ENCODE results near the gene FGFR3.

DNA sequence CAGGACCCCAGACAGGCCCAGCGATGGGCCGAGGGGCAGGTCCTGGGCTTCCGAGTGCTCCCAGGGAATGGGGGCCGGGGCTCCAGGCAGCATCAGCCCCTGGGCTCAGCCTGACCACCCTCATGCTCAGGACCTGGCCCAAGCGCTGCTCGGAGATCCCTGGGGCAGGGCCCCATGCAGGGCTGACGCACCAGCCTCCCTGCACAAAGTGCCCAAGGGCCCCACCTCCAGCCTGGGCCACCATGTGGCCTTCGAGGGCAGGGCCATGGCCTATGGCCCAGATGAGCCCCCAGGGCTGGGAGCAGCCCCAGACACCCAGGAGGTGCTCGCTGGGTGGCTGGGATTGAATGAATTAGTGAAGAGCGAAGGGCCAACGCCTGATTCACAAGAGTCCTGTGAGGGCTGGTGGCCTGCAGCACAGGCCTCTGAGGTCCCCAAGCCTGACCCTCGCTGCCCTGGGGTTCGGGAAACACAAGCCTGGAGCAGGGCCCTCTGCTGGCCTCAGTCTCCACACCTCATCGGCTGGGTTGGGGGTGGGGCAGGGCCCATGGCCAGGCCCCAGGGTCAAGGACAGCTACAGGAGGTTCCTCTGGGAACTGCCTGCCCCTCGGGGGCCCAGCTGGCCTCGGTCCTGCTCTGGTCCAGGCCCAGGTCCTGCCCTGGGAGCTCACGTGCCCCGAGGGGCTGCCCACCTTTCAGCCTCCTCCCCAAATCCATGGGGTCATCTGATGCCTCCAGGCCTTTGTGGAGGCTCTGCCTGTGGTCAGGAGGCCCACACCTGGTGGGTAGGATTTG is 13.3 kb upstream of the FGFR3 start:
- no peak for TF ChIP-seq ATF3 (IDR thresholded peaks at IDR 0.05; ENCODE audit: insufficient read depth, low read depth, low read length)
- TF ChIP-seq CTCF (IDR thresholded peaks at IDR 0.05; ENCODE audit: control extremely low read depth in 1 of 3, insufficient read depth in 1 of 3, low read depth in 1 of 3, low read length in 3 of 3) = 0 out of 4 replicates have a peak, but pooled peaks of 1 of the 3 experiments have one; percentile 15
- no peak for TF ChIP-seq PHF8 (conservative IDR thresholded peaks at IDR 0.05; ENCODE audit: low read depth, low read length)
- no peak for TF ChIP-seq EZH2 (IDR thresholded peaks at IDR 0.05; ENCODE audit: low read depth, low read length, severe bottlenecking)
- no peak for TF ChIP-seq POLR2A (IDR thresholded peaks at IDR 0.05; ENCODE audit: control extremely low read depth in 1 of 2, low read depth in 2 of 2, low read length in 2 of 2)
- TF ChIP-seq POLR2AphosphoS5 (IDR thresholded peaks at IDR 0.05; ENCODE audit: low read depth, low read length) = no peak
- TF ChIP-seq CBX8 (IDR thresholded peaks at IDR 0.05; ENCODE audit: borderline replicate concordance, low read depth, low read length) = no peak
- no peak for TF ChIP-seq TAF1 (IDR thresholded peaks at IDR 0.05; ENCODE audit: low read depth, low read length)
- no peak for TF ChIP-seq EP300 (IDR thresholded peaks at IDR 0.05; ENCODE audit: borderline replicate concordance in 1 of 2, low read depth in 2 of 2, low read length in 2 of 2)
- TF ChIP-seq TEAD4 (IDR thresholded peaks at IDR 0.05; ENCODE audit: low read depth, low read length) = no peak
- TF ChIP-seq ZNF274 (IDR thresholded peaks at IDR 0.05; ENCODE audit: borderline replicate concordance, extremely low read depth, low read length) = no peak
- TF ChIP-seq, protein P1, sequence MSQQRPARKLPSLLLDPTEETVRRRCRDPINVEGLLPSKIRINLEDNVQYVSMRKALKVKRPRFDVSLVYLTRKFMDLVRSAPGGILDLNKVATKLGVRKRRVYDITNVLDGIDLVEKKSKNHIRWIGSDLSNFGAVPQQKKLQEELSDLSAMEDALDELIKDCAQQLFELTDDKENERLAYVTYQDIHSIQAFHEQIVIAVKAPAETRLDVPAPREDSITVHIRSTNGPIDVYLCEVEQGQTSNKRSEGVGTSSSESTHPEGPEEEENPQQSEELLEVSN (IDR thresholded peaks at IDR 0.05) = 0 out of 2 replicates have a peak, but pooled peaks have one; percentile 20
- TF ChIP-seq SUZ12 (IDR thresholded peaks at IDR 0.05; ENCODE audit: low read length) = no peak
- no peak for TF ChIP-seq SIN3A (conservative IDR thresholded peaks at IDR 0.05 in 1 of 2, IDR thresholded peaks at IDR 0.05 in 1 of 2; ENCODE audit: low read depth in 1 of 2, low read length in 2 of 2)

Data from H1 (cell line).